ENCODE results near the gene MATR3.

Gene MATR3

DNA sequence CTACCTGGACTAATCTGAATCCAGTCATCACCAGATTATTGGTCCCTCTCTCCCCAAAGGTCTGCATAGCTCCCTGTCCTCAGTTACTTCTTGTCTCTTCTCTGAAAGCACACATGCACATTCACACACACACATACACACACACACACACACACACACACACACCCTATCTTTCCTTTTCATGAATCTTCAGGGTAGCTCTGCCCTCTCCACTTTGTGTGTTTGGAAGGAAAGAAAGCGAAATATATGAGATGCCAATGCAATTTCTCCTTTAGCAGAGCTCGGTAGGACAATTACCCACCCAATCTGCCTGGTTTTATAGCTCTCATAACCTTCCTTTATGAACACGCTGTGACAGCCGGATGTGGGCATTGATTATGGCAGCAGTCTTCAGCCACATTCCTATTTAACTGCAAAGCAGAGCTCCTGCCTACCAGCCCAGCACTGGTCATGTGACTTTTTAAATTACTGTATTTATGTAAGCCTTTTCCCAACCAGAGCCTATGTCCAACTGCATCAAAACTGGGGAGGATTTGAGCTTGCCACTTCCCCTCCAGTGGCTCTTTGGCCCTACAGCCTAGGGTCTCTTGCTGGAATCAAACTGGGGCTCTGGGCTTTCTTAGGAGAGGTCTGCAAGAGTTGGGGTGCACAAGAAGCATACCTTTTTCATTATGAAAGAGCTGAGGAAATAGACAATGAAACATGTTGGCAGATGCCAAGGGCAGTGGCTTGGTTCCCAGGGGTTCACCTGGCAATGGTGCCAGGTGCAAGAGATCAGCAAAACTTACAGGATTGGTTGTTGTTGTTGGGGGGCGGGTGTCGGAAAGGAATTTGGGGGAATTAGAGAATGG is 20.8 kb upstream of the MATR3 start:
- peak; percentile 64 for DNase-seq (ENCODE audit: low read depth)
- H3K4me3 ChIP-seq (ENCODE audit: low read depth, low read length): peak overlapping the region; percentile 78
- TF ChIP-seq, protein P1, sequence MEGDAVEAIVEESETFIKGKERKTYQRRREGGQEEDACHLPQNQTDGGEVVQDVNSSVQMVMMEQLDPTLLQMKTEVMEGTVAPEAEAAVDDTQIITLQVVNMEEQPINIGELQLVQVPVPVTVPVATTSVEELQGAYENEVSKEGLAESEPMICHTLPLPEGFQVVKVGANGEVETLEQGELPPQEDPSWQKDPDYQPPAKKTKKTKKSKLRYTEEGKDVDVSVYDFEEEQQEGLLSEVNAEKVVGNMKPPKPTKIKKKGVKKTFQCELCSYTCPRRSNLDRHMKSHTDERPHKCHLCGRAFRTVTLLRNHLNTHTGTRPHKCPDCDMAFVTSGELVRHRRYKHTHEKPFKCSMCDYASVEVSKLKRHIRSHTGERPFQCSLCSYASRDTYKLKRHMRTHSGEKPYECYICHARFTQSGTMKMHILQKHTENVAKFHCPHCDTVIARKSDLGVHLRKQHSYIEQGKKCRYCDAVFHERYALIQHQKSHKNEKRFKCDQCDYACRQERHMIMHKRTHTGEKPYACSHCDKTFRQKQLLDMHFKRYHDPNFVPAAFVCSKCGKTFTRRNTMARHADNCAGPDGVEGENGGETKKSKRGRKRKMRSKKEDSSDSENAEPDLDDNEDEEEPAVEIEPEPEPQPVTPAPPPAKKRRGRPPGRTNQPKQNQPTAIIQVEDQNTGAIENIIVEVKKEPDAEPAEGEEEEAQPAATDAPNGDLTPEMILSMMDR (IDR thresholded peaks at IDR 0.05; ENCODE audit: insufficient read depth, low read depth, low read length, missing control alignments): no peak

GRCh38 chr5:139273322-139273571 is 20.3 kb upstream of the MATR3 start:
- H3K4me3 ChIP-seq (ENCODE audit: low read depth, low read length): peak overlapping the region; percentile 78
- DNase-seq (ENCODE audit: low read depth): no peak

GRCh38 chr5:139273572-139274289 is 19.8 kb upstream of the MATR3 start:
- TF ChIP-seq, protein P1 (IDR thresholded peaks at IDR 0.05; ENCODE audit: insufficient read depth, low read depth, low read length, missing control alignments): peak; percentile 8
- peak overlapping the region; percentile 78 for H3K4me3 ChIP-seq (ENCODE audit: low read depth, low read length)
- peak; percentile 95 for DNase-seq (ENCODE audit: low read depth)

More at GRCh38 chr5:139273322-139273571, 20.3 kb upstream of the MATR3 start:
- TF ChIP-seq, protein P1 (IDR thresholded peaks at IDR 0.05; ENCODE audit: insufficient read depth, low read depth, low read length, missing control alignments): no peak

DNA sequence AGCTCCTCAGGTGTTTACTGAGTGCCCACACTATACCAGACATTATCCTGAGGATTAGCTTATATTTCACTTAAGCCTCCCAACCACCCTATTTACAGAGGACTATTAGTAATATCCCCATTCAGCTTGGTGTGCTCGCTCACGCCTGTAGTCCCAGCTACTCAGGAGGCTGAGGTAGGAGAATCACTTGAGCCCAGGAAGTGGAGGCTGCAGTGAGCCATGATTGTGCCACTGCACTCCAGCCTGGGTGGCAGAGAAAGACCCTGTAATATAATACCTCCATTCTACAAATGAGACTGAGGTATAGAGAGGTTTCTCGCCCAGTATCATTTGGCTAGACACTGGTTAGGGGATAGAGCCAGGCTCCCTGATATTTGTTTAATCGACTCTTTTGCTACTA is 18.0 kb upstream of the MATR3 start:
- DNase-seq (ENCODE audit: low read depth): no peak
- peak overlapping the region; percentile 78 for H3K4me3 ChIP-seq (ENCODE audit: low read depth, low read length)
- TF ChIP-seq, protein P1 (IDR thresholded peaks at IDR 0.05; ENCODE audit: insufficient read depth, low read depth, low read length, missing control alignments): no peak

DNA sequence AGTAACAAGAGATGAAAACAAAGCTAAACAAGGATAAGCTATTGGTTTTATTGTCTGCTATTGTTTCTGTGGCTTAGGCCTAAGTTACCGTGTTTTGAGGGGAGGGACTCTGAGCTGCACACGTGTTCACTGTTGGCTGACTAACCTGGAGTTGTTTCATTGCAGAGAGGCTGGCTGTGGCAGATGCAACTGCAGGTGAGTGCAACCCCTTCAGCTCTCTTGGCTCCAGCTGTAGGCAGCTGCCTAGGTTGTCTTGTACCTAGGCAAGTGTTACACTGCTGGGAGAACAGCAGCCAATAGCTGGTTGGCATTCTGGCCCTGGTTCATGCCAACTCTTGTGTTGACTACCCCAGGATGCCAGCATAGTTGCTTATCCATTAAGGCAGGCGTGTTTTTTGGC is 17.6 kb upstream of the MATR3 start:
- TF ChIP-seq, protein P1 (IDR thresholded peaks at IDR 0.05; ENCODE audit: insufficient read depth, low read depth, low read length, missing control alignments): no peak
- DNase-seq (ENCODE audit: low read depth): peak; percentile 56
- H3K4me3 ChIP-seq (ENCODE audit: low read depth, low read length): peak overlapping the region; percentile 78

DNA sequence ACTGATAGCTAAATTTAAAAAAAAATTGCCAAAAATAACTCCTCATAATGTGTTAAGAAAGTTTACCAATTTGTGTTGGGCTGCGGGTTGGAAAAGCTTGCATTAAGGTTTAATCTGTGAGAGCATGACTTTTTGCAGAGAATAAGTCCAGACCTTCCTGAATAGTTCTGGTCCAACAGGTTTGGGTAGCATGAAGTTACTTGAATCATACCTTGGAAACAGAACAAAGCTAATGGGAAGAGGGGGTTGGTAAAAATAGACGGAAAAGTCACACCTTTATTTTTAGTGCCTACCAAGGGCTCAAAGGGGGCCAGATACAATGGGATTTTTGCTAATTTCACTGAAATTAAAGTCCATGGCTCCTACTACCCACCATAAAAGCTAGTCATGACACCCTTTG is 17.1 kb upstream of the MATR3 start:
- no peak for DNase-seq (ENCODE audit: low read depth)
- H3K4me3 ChIP-seq (ENCODE audit: low read depth, low read length): peak overlapping the region; percentile 78
- TF ChIP-seq, protein P1 (IDR thresholded peaks at IDR 0.05; ENCODE audit: insufficient read depth, low read depth, low read length, missing control alignments): no peak

Measured in GM12865 (cell line).